Liver (tissue), 9 donors: ENCODE data around the gene NOS3. TPM values are rescaled to one million over a fixed set of nuclear protein-coding genes. Genes with fewer than 3 reads are reported as not detected.

ENCODE experiments used
- DNase-seq: peaks from one replicate; pipeline ENCODE4 v3.0.0-alpha.2; 2017; ENCODE audit warnings: low spot score
- H3K27ac ChIP-seq, 2 donors: one replicate each; pipeline ENCODE4 v1.7.0; 2013; ENCODE audit warnings: inconsistent platforms in 2 of 2, low read length in 2 of 2, control low read depth in 1 of 2, low read depth in 1 of 2, mild to moderate bottlenecking in 1 of 2
- H3K27me3 ChIP-seq, 4 donors: one replicate each; pipeline versions ENCODE4 v1.6.1 to v1.7.0; 2013; ENCODE audit warnings: low read length in 3 of 4, inconsistent platforms in 1 of 4, mild to moderate bottlenecking in 1 of 4, moderate library complexity in 1 of 4; ENCODE audit not compliant: control insufficient read depth in 4 of 4, insufficient read depth in 4 of 4
- H3K36me3 ChIP-seq, 4 donors: one replicate each; pipeline versions ENCODE4 v1.6.1 to v1.7.0; 2013; ENCODE audit warnings: low read length in 3 of 4, mild to moderate bottlenecking in 3 of 4, low read depth in 1 of 4, moderate library complexity in 1 of 4; ENCODE audit not compliant: control insufficient read depth in 4 of 4, insufficient read depth in 3 of 4
- H3K4me1 ChIP-seq, 4 donors: one replicate each; pipeline versions ENCODE4 v1.6.1 to v1.7.0; 2013; ENCODE audit warnings: low read length in 3 of 4, mild to moderate bottlenecking in 3 of 4, moderate library complexity in 1 of 4; ENCODE audit not compliant: control insufficient read depth in 4 of 4, insufficient read depth in 4 of 4
- H3K4me3 ChIP-seq, 3 donors: one replicate each; pipeline versions ENCODE4 v1.6.1 to v1.7.0; 2013; ENCODE audit warnings: low read length in 3 of 3, control low read depth in 1 of 3, low read depth in 1 of 3, mild to moderate bottlenecking in 1 of 3
- H3K9ac ChIP-seq, 2 donors: one replicate each; pipeline ENCODE4 v1.7.0; 2013; ENCODE audit warnings: low read length in 2 of 2, mild to moderate bottlenecking in 2 of 2, moderate library complexity in 2 of 2, control low read depth in 1 of 2, low read depth in 1 of 2
- H3K9me3 ChIP-seq, 4 donors: one replicate each; pipeline versions ENCODE4 v1.6.1 to v1.7.0; 2013; ENCODE audit warnings: low read length in 3 of 4; ENCODE audit not compliant: control insufficient read depth in 4 of 4
- ATF3 ChIP-seq: IDR thresholded peaks from 2 replicates; pipeline ENCODE4 v1.6.1; 2016; ENCODE audit warnings: antibody characterized with exemption
- CTCF ChIP-seq: fragments of 150-350 bp; IDR thresholded peaks from 2 replicates; pipeline ENCODE4 v1.5.1; 2017; ENCODE audit warnings: improper control_type of control experiment, low read depth, low read length; ENCODE audit not compliant: missing input control
- EGR1 ChIP-seq, 2 donors: IDR thresholded peaks; 2 replicates each; pipeline ENCODE4 v1.6.1; 2016 to 2018; ENCODE audit warnings: antibody characterized with exemption in 2 of 2, low read depth in 2 of 2
- GABPA ChIP-seq, 2 donors: IDR thresholded peaks in 1 of 2; conservative IDR thresholded peaks in 1 of 2; 2 replicates each; pipeline ENCODE4 v1.6.1; 2016; ENCODE audit warnings: antibody characterized with exemption in 2 of 2, mild to moderate bottlenecking in 1 of 2, moderate library complexity in 1 of 2
- HNF4A ChIP-seq, 2 donors: conservative IDR thresholded peaks; 2 replicates each; pipeline ENCODE4 v1.6.1; 2016; ENCODE audit warnings: antibody characterized with exemption in 2 of 2, mild to moderate bottlenecking in 2 of 2
- HNF4G ChIP-seq: IDR thresholded peaks from 2 replicates; pipeline ENCODE4 v1.6.1; 2016; ENCODE audit warnings: antibody characterized with exemption
- JUND ChIP-seq, 2 donors: IDR thresholded peaks; 2 replicates each; pipeline ENCODE4 v1.6.1; 2016; ENCODE audit warnings: antibody characterized with exemption in 2 of 2
- MAX ChIP-seq: IDR thresholded peaks from 2 replicates; pipeline ENCODE4 v1.6.1; 2016; ENCODE audit warnings: antibody characterized with exemption
- NR2F2 ChIP-seq: IDR thresholded peaks from 2 replicates; pipeline ENCODE4 v1.6.1; 2016; ENCODE audit warnings: antibody characterized with exemption
- RAD21 ChIP-seq, 2 donors: IDR thresholded peaks; 2 replicates each; pipeline ENCODE4 v1.6.1; 2016; ENCODE audit warnings: antibody characterized with exemption in 2 of 2, mild to moderate bottlenecking in 2 of 2
- REST ChIP-seq: IDR thresholded peaks from 2 replicates; pipeline ENCODE4 v1.6.1; 2016; ENCODE audit warnings: antibody characterized with exemption, mild to moderate bottlenecking
- RXRA ChIP-seq, 2 donors: IDR thresholded peaks; 2 replicates each; pipeline ENCODE4 v1.6.1; 2017 to 2018; ENCODE audit warnings: antibody characterized with exemption in 2 of 2, mild to moderate bottlenecking in 1 of 2
- SP1 ChIP-seq: IDR thresholded peaks from 2 replicates; pipeline ENCODE4 v1.6.1; 2018; ENCODE audit warnings: antibody characterized with exemption, mild to moderate bottlenecking
- TAF1 ChIP-seq: conservative IDR thresholded peaks from 2 replicates; pipeline ENCODE4 v1.6.1; 2016; ENCODE audit warnings: antibody characterized with exemption, mild to moderate bottlenecking
- YY1 ChIP-seq: IDR thresholded peaks from 2 replicates; pipeline ENCODE4 v1.6.1; 2016; ENCODE audit warnings: antibody characterized with exemption, mild to moderate bottlenecking
- ZBTB33 ChIP-seq: IDR thresholded peaks from 2 replicates; pipeline ENCODE4 v1.6.1; 2016; ENCODE audit warnings: antibody characterized with exemption
- WGBS: extraction: QIAGEN DNeasy Blood & Tissue Kit; methylation state at CpG from one replicate; pipeline ENCODE4 v1.1.7; 2013; 5-methylcytosine and 5-hydroxymethylcytosine counted together
- polyA plus RNA-seq, 2 donors: library from polyadenylated mRNA; stranded (reverse) in 1 of 2; unstranded in 1 of 2; fragments of 200-250 nt in 1 of 2; fragments of >200 nt in 1 of 2; fragmentation: Nextera tagmentation in 1 of 2; extraction: Ambion mirVana in 1 of 2; gene quantifications; one replicate each; pipeline versions ENCODE4 v1.2.1 to v1.2.3, GENCODE V29; 2013 to 2015
- total RNA-seq, 2 donors: library from RNA; depleted of rRNA; stranded (reverse); fragments of >200 nt; gene quantifications; one replicate each; pipeline ENCODE4 v1.2.3, GENCODE V29; 2014
- donor health status: healthy.
- donor health status: healthy.
- donor health status: healthy.
- donor health status: healthy.
- donor health status: healthy.

NOS3 gene
- total and polyA plus RNA-seq, 4 donors = 1.6 to 6.1 (median 5.1) TPM

- H3K9me3 ChIP-seq = no peaks in the 10 kb centered on the region
- H3K4me3 ChIP-seq = no peak overlapping the region
- no peak for TF ChIP-seq JUND (IDR thresholded peaks at IDR 0.05)
- no peak for TF ChIP-seq EGR1 (IDR thresholded peaks at IDR 0.05; ENCODE audit: low read depth in 2 of 2)
- TF ChIP-seq HNF4G = no peak
- TF ChIP-seq NR2F2 = no peak
- no peak for TF ChIP-seq SP1
- 84% methylated on average over 21 of the region's 21 CpGs for WGBS
- no peak for DNase-seq
- no peak overlapping the region for H3K9ac ChIP-seq
- no peaks in the 10 kb centered on the region for H3K4me1 ChIP-seq
- H3K27me3 ChIP-seq = peaks cover 0 to 7% (median 0%) of the 10 kb centered on the region in 4 donors
- no peaks in the 10 kb centered on the region for H3K36me3 ChIP-seq
- no peak overlapping the region for H3K27ac ChIP-seq
These were observed 35.8 kb upstream of the NOS3 start for GRCh38 chr7:150954986-150955518.

GRCh38 chr7:150955519-150956394 is 35.1 kb upstream of the NOS3 start:
- DNase-seq = peak; percentile 86
- WGBS = 51% methylated on average over 38 of the region's 38 CpGs
- Histone ChIP-seq H3K27ac (no peak overlapping the region), H3K4me3 (no peak overlapping the region), H3K4me1 (no peaks in the 10 kb centered on the region), H3K9ac (no peak overlapping the region), H3K27me3 (peaks cover 0 to 7% (median 0%) of the 10 kb centered on the region in 4 donors), H3K9me3 (no peaks in the 10 kb centered on the region), H3K36me3 (no peaks in the 10 kb centered on the region)
- TF ChIP-seq REST (no peak), EGR1 (IDR thresholded peaks at IDR 0.05; ENCODE audit: low read depth in 2 of 2) (no peak), CTCF (no peak), SP1 (no peak), TAF1 (no peak), RXRA (IDR thresholded peaks at IDR 0.05) (no peak), YY1 (no peak), GABPA (IDR thresholded peaks at IDR 0.05 in 1 of 2, conservative IDR thresholded peaks at IDR 0.05 in 1 of 2) (no peak), MAX (no peak), NR2F2 (no peak), RAD21 (IDR thresholded peaks at IDR 0.05) (no peak), ATF3 (no peak), ZBTB33 (no peak), HNF4G (no peak), HNF4A (conservative IDR thresholded peaks at IDR 0.05) (no peak)
